GM12891 (cell line): Measurements from ENCODE around the gene DNAJC13.

Experiments
- DNase-seq: peaks from one replicate; pipeline ENCODE4 v3.0.0; 2011; ENCODE audit warnings: low spot score; ENCODE audit not compliant: insufficient read length
- FAIRE-seq: peaks from 2 replicates; lab custom pipeline; 2011; peaks lifted over from hg19 to GRCh38; lab: Jason Lieb, UNC
- PAX5 ChIP-seq: IDR thresholded peaks from 2 replicates; pipeline ENCODE4 v1.6.1; 2011; ENCODE audit warnings: low read length, moderate library complexity, mild to moderate bottlenecking; ENCODE audit not compliant: insufficient read depth, severe bottlenecking
- POLR2A ChIP-seq: IDR thresholded peaks from 2 replicates; pipeline ENCODE4 v1.6.1; 2011; ENCODE audit warnings: low read depth, low read length, control low read depth
- POLR2AphosphoS5 ChIP-seq: IDR thresholded peaks from 2 replicates; pipeline ENCODE4 v1.6.1; 2011; ENCODE audit warnings: low read depth, low read length, control low read depth
- POU2F2 ChIP-seq: IDR thresholded peaks from 2 replicates; pipeline ENCODE4 v1.6.1; 2011; ENCODE audit warnings: low read depth, mild to moderate bottlenecking, control low read depth, low read length, moderate library complexity
- SPI1 ChIP-seq: IDR thresholded peaks from 2 replicates; pipeline ENCODE4 v1.6.1; 2011; ENCODE audit warnings: low read depth, low read length, control low read depth
- TAF1 ChIP-seq: IDR thresholded peaks from 2 replicates; pipeline ENCODE4 v1.6.1; 2011; ENCODE audit warnings: low read depth, low read length, control low read depth

DNAJC13 gene

DNA sequence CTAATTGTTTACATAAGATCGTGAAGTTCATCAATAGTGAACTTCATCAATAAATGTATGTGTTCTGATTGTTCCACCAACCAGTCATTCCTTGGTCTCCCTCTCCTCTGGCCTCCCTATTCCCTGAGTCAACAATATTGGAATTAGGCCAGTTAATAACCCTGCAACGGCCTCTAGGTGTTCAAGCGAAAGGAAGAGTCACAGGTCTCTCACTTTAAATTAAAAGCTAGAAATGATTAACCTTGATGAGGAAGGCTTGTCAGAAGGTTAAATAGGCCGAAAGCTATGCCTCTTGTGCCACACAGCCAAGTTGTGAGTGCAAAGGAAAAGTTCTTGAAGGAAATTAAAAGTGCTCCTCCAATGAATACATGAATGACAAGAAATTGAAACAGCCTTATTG, 90.4 kb downstream of the DNAJC13 start:
- FAIRE-seq (no peak), DNase-seq (no peak)
- TF ChIP-seq SPI1 (no peak), POLR2AphosphoS5 (no peak), TAF1 (no peak), POU2F2 (no peak), PAX5 (no peak), POLR2A (no peak)

DNA sequence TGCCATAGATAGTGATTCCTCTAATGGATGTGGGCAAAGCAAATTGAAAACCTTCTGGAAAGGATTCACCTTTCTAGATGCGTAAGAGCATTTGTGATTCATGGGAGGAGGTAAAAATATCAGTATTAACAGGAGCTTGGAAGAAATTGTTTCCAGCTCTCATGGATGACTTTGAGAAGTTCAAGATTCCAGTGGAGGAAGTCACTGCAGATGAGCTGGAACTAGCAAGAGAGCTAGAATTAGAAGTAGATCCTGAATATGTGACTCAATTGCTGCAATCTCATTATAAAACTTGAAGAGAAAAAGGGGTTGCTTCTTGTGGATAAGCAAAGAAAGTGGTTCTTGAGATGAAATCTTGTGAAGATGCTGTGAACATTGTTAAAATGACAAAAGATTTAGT, 91.8 kb downstream of the DNAJC13 start:
- DNase-seq (no peak), FAIRE-seq (no peak)
- TF ChIP-seq TAF1 (no peak), POU2F2 (no peak), PAX5 (no peak), POLR2A (no peak), SPI1 (no peak), POLR2AphosphoS5 (no peak)

DNA sequence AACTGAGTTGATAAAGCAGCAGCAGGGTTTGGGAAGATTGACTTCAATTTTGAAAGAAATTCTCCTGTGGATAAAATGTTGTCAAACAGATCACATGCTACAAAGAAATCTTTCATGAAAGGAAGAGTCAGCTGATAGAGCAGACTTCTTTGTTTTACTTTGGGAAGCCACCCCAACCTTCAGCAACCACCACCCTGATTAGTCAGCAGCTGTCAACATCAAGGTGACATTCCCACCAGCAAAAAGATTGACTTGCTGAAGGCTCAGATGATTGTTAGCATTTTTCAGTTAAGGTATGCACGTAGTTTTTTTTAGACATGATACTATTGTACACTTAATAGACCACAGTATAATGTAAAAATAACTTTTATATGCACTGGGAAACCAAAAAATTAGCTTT, 92.2 kb downstream of the DNAJC13 start:
- TF ChIP-seq POLR2A (no peak), TAF1 (no peak), POLR2AphosphoS5 (no peak), POU2F2 (no peak), PAX5 (no peak), SPI1 (no peak)
- FAIRE-seq (no peak), DNase-seq (no peak)

DNA sequence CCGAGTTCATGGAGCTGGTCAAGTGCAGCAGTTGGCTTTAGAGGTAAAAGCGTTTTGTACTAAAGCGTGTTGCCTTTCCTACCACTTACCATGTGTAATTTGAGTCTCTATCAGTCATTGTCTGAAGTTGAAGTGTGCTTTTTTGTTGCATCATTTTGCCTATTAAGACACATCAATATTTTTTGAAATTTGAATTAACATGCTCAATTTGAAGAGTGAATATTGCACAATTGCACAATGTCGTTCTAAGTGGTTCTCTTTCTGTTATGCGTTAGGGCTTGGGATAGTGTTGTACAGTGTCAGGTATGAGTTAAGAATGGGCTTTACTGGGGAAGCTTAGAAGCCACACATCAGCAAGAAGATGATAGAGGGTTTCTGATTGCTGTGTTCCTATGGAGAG, 95.8 kb downstream of the DNAJC13 start:
- TF ChIP-seq TAF1 (no peak), SPI1 (no peak)
- DNase-seq (no peak), FAIRE-seq (peak; percentile 13)

DNA sequence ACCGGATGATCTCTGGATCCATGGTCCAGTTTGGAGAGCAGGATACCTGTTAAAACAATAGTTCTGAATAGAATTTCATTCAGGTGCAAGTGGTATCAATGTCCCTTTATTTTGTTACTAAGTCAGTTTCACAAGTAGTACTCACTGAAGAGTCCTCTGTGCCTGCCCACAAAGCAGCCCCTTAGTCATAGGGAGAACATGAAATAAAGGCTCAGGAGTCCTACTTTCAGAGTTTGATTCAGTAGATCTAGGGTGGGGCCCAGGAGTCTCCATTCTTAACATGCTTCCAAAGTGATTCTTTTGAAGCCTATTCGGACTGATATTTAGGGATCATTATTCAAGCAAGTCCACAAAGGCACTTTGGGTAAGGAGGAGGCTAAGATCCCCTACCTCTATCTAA, 100.0 kb downstream of the DNAJC13 start:
- FAIRE-seq (no peak), DNase-seq (no peak)
- TF ChIP-seq TAF1 = no peak
- TF ChIP-seq POU2F2 = no peak
- no peak for TF ChIP-seq SPI1
- no peak for TF ChIP-seq PAX5
- TF ChIP-seq POLR2AphosphoS5 = no peak
- TF ChIP-seq POLR2A = no peak

DNA sequence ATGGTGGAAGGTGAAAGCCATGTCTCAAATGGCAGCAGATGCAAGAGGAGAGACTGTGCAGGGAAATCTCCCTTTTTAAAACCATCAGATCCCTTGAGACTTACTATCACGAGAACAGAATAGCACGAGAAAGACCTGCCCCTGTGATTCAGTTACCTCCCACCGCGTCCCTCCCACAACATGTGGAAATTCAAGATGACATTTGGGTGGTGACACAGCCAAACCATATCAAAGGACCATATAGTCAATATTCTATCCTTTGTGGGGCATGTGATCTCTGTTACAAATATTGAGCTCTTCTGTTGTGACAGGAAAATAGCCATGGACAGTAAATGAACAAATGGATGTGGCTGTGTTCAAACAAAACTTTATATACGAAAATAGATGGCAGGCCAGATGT, 102.6 kb downstream of the DNAJC13 start:
- TF ChIP-seq PAX5 (no peak), TAF1 (no peak), SPI1 (no peak), POLR2A (no peak), POLR2AphosphoS5 (no peak), POU2F2 (no peak)
- DNase-seq = no peak
- FAIRE-seq = peak; percentile 5

DNA sequence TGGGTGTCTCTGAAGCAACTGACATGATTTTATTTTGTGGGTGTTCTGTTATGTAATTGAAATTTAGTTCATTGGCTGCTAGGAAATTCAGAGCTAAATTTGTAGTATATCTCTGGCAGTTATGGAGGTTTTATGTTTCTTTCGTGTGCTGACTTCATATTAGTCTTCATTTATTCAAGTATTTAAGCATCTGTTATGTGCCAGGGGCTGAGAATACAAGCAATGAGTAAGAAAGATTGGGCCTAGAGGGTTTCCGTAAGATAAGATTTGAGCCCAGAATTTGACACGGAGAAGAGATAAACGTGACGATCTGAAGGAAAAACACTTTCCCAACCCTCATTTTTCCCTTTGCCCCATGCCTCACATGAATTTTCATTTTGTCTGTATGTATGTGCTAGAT, 104.6 kb downstream of the DNAJC13 start:
- TF ChIP-seq POLR2A (no peak), TAF1 (no peak), SPI1 (no peak), PAX5 (no peak), POLR2AphosphoS5 (no peak), POU2F2 (no peak)
- DNase-seq (no peak), FAIRE-seq (no peak)

DNA sequence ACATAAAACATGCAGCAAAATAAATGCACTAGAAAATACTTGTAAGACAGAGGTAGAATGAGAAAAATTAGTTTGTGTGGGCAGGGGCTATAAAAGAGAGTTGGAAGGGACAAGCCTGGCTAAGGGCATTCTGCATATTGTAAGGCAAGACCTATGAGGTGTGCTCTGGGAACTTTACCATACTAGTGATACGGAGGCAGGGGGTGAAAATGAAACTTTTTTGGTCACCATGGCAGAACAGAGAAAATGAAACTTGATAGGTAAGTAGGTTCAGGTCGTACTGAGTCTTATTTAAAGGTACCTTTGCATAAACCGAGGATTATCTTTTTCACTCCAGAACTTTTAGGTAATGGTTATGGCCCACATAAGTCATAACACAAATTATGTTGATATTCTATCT, 105.1 kb downstream of the DNAJC13 start:
- no peak for TF ChIP-seq PAX5
- TF ChIP-seq POU2F2 = no peak
- TF ChIP-seq POLR2AphosphoS5 = no peak
- no peak for TF ChIP-seq TAF1
- no peak for TF ChIP-seq SPI1
- no peak for TF ChIP-seq POLR2A
- FAIRE-seq (peak; percentile 57), DNase-seq (peak; percentile 4)

DNA sequence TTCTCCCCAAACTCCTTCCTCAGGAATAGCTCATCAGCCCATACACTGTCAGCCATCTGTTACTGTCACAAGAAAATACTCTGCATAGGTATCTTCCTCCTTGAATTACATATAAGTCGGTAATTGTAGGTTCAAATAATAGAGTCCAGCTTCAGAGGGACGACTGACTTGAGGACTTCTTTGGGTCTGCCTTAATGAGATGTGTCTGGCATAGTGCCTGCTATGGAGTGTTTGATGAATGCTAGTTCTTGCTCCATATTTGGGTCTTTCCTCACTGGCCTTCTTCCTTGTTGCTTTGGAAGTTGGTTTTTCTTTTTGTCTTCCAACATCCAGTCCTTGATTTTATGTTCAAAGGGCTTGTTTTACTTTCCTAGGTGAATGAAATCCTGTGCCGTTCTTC, 113.3 kb downstream of the DNAJC13 start:
- FAIRE-seq (no peak), DNase-seq (no peak)
- no peak for TF ChIP-seq POLR2A
- TF ChIP-seq SPI1 = no peak
- TF ChIP-seq TAF1 = no peak
- TF ChIP-seq POU2F2 = no peak
- no peak for TF ChIP-seq POLR2AphosphoS5
- no peak for TF ChIP-seq PAX5

DNA sequence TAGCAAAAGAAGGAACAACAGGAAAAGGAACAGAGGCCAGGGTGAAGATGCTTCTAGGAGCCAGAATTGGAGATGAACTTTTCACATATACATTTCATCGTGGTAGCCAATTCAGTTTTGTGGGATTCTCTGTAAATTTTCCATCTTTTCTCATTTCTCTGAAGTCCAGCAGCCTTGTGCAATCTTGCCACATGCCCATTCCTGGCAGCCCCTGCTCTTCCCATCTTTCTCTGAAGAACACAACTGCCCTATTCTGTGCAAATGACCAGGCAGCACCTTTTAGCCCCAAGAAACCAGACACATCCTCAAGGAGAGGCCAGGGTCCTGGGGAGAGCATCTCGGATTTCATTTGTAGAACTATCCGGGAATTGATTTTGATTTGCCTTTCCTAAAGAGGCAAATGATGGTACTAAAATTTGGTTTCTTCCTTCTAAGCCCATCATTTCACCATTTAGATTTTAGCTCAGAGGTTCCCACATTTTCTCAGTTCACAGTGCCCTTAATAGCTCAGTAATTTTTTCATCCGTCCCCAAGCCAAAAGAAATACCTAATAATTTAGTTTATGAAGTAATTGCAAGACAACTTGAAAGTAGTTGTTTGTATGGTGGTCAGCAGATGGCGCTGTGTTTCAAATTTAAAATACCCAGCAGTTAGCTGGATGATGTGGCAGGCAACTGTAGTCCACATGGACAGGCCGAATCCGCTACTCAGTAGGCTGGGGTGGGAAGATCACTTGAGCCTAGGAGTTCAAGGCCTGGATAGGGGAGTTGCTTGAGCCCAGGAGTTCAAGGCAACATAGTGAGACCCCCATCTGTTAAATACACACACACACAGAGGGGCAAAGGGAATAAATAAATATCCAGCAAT, 118.5 kb downstream of the DNAJC13 start:
- FAIRE-seq = peak; percentile 81
- DNase-seq = no peak
- no peak for TF ChIP-seq PAX5
- no peak for TF ChIP-seq POU2F2
- no peak for TF ChIP-seq POLR2A
- no peak for TF ChIP-seq SPI1
- no peak for TF ChIP-seq POLR2AphosphoS5
- TF ChIP-seq TAF1 = no peak
